Measurements from ENCODE around the gene ETV5. TPM values are rescaled to one million over a fixed set of nuclear protein-coding genes. Genes with fewer than 3 reads are reported as not detected.

ETV5 gene
- polyA plus RNA-seq, 3 donors, result 0.07 to 1.2 (median 0.88) TPM

DNA sequence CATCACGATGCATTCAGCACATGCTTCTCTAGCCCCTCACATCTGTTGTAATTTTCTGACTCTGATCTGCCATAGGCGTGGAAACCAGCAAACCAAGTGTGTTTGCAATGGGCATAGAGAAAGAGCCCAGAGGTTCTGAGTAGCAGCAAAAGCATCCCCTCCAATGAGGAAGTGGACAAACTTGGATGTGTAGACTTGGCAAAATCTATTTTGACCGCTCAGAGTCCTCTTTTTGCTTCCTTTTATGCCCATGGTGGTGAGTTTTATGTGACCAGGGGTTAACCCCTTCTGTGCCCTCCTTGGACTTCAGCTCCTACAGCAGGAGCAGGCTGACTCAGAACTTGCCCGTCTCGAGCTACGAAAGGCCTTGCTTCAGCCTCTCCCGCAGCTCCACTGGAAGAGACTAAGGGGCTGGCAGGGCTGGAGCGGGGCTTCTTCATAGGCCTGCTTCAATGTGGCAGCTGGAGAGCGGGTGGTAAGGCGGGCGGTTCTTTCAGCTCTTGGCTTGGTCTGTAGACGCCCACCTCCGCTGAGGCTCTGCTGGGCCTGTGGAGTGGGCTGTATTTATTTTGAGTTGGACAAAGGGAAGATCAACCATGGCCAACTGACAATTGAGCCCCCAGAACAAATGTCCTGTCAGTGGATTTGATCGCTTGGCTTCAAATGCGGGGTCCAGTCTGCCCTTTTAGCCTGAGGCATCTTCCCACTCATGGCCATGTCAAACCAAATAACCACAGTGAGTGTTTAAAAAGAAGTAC, 6.5 kb upstream of the ETV5 start:
- Histone ChIP-seq H3K4me3 (replicated peaks in 1 of 3; ENCODE audit: low read depth in 2 of 3, low read length in 3 of 3) (no peak overlapping the region), H3K4me1 (ENCODE audit: control insufficient read depth in 1 of 2, insufficient read depth in 2 of 2, low read length in 2 of 2) (peaks cover 6 to 9% of the 10 kb centered on the region in 2 donors), H3K36me3 (replicated peaks in 1 of 2; ENCODE audit: control insufficient read depth in 1 of 2, insufficient read depth in 2 of 2, low read length in 2 of 2) (no peaks in the 10 kb centered on the region), H3K79me2 (ENCODE audit: insufficient read depth, low read length) (no peaks in the 10 kb centered on the region), H3K9me3 (replicated peaks in 1 of 2; ENCODE audit: control insufficient read depth in 1 of 2, insufficient read depth in 1 of 2, low read length in 2 of 2) (peaks cover 0 to 9% of the 10 kb centered on the region in 2 donors), H3K4me2 (replicated peaks; ENCODE audit: extremely low read depth, low read length, poor library complexity, severe bottlenecking) (no peak overlapping the region), H2AFZ (ENCODE audit: insufficient read depth, low read depth, low read length, poor library complexity, severe bottlenecking) (no peak overlapping the region), H3K27ac (ENCODE audit: low read depth in 1 of 2, low read length in 2 of 2) (no peak overlapping the region), H4K20me1 (ENCODE audit: insufficient read depth, low read length) (peaks cover 3% of the 10 kb centered on the region), H3K27me3 (ENCODE audit: control insufficient read depth in 2 of 2, insufficient read depth in 2 of 2, low read length in 2 of 2) (peaks cover 33 to 42% of the 10 kb centered on the region in 2 donors), H3K9ac (ENCODE audit: insufficient read depth, low read length, poor library complexity, severe bottlenecking) (no peak overlapping the region)
- intact Hi-C loops (cut with micrococcal nuclease), result loop anchor here in 1 of 2 donors (5.0 kb wide), 1 partner anchor 37 kb away; no protein-coding TSS in a partner anchor
- peaks cover 5 to 6% of the 10 kb centered on the region in 2 donors for H3K36me3 Mint-ChIP-seq
- H3K27me3 Mint-ChIP-seq (ENCODE audit: low read depth in 3 of 3), result peaks cover 51 to 62% (median 59%) of the 10 kb centered on the region in 3 donors
- H3K27ac Mint-ChIP-seq, result peak overlapping the region in 1 of 7 donors; percentile 78
- no peak for DNase-seq
- TF ChIP-seq, protein P1, sequence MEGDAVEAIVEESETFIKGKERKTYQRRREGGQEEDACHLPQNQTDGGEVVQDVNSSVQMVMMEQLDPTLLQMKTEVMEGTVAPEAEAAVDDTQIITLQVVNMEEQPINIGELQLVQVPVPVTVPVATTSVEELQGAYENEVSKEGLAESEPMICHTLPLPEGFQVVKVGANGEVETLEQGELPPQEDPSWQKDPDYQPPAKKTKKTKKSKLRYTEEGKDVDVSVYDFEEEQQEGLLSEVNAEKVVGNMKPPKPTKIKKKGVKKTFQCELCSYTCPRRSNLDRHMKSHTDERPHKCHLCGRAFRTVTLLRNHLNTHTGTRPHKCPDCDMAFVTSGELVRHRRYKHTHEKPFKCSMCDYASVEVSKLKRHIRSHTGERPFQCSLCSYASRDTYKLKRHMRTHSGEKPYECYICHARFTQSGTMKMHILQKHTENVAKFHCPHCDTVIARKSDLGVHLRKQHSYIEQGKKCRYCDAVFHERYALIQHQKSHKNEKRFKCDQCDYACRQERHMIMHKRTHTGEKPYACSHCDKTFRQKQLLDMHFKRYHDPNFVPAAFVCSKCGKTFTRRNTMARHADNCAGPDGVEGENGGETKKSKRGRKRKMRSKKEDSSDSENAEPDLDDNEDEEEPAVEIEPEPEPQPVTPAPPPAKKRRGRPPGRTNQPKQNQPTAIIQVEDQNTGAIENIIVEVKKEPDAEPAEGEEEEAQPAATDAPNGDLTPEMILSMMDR (IDR thresholded peaks at IDR 0.05), result no peak
- peaks cover 11% of the 10 kb centered on the region for H3K4me1 Mint-ChIP-seq
- peaks cover 0 to 6% (median 5%) of the 10 kb centered on the region in 7 donors for H3K9me3 Mint-ChIP-seq
- WGBS (ENCODE audit: insufficient coverage), result 94% methylated on average over 12 of the region's 15 CpGs
- H3K4me3 Mint-ChIP-seq, result peak overlapping the region in 1 of 2 donors; percentile 50

DNA sequence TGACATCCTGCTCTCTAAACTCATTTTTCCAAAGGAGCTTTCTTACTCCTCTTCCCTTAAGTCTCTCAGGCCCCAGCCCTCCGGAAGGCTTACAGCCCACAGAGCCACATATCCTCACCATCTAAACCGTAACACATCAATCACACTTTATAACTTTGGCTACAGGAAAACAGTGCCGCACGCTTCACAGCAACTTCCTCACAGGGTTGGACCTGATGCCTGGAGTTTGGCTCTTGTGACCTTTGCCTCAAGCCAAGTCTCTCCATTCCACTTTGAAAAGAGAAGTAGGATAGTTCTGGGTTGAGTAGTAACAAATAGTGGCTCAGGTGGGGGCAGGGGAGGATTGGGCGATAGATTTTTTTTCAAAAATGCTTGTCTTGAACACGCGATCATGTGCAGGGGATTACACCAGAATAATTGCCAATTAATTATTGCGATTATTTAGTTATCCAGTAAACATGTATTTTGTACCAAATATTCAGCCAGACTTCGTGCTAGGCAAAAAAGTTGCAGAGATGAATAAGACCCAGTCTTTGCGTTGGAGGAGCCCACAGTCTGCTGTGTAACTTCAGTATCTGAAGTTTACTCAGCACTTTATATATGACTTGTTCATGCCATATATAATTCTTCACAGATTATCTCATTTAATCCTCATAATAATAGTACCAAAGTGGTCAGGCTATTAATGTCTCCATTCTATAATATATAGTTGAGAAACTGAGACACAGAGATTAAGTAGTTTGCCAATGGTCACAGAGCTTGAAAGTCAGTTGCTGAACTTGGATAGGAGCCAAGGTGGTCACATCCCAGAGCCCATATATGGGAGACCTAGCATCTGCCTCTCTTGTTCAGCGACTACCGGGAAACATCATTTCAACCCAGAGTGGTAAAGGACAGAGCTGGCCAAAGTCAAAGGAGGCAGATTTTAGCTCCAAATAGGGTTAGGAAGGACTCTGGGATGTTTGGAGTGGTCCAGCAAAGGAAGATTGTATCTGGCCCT, 2.4 kb upstream of the ETV5 start:
- Mint-ChIP-seq H3K27me3 (ENCODE audit: low read depth in 3 of 3) (peaks cover 82 to 93% (median 85%) of the 10 kb centered on the region in 3 donors), H3K36me3 (peaks cover 10% of the 10 kb centered on the region in 2 donors), H3K27ac (no peak overlapping the region), H3K4me1 (peaks cover 42% of the 10 kb centered on the region), H3K9me3 (peaks cover 0 to 18% (median 8%) of the 10 kb centered on the region in 7 donors), H3K4me3 (peak overlapping the region; percentile 64 to 97)
- DNase-seq, result peak; percentile 35 to 52 (median 43)
- TF ChIP-seq, protein P1 (IDR thresholded peaks at IDR 0.05), result no peak
- peaks cover 58 to 73% of the 10 kb centered on the region in 2 donors for H3K27me3 ChIP-seq (ENCODE audit: control insufficient read depth in 2 of 2, insufficient read depth in 2 of 2, low read length in 2 of 2)
- H4K20me1 ChIP-seq (ENCODE audit: insufficient read depth, low read length), result peaks cover 13% of the 10 kb centered on the region
- H3K4me2 ChIP-seq (replicated peaks; ENCODE audit: extremely low read depth, low read length, poor library complexity, severe bottlenecking), result peak overlapping the region; percentile 8
- intact Hi-C loops (cut with micrococcal nuclease), result loop anchor here in 1 of 2 donors (5.0 kb wide), 1 partner anchor 51 kb away; no protein-coding TSS in a partner anchor
- no peaks in the 10 kb centered on the region for H3K79me2 ChIP-seq (ENCODE audit: insufficient read depth, low read length)
- H3K9me3 ChIP-seq (replicated peaks in 1 of 2; ENCODE audit: control insufficient read depth in 1 of 2, insufficient read depth in 1 of 2, low read length in 2 of 2), result peaks cover 0 to 14% of the 10 kb centered on the region in 2 donors
- no peaks in the 10 kb centered on the region for H3K36me3 ChIP-seq (replicated peaks in 1 of 2; ENCODE audit: control insufficient read depth in 1 of 2, insufficient read depth in 2 of 2, low read length in 2 of 2)
- H3K4me3 ChIP-seq (replicated peaks in 1 of 3; ENCODE audit: low read depth in 2 of 3, low read length in 3 of 3), result no peak overlapping the region
- H2AFZ ChIP-seq (ENCODE audit: insufficient read depth, low read depth, low read length, poor library complexity, severe bottlenecking), result no peak overlapping the region
- peaks cover 35 to 42% of the 10 kb centered on the region in 2 donors for H3K4me1 ChIP-seq (ENCODE audit: control insufficient read depth in 1 of 2, insufficient read depth in 2 of 2, low read length in 2 of 2)
- WGBS (ENCODE audit: insufficient coverage), result 79% methylated on average over 4 of the region's 12 CpGs
- H3K9ac ChIP-seq (ENCODE audit: insufficient read depth, low read length, poor library complexity, severe bottlenecking), result no peak overlapping the region
- no peak overlapping the region for H3K27ac ChIP-seq (ENCODE audit: low read depth in 1 of 2, low read length in 2 of 2)

All from CD14-positive monocyte (primary cell).